HCT116 (cell line): Measurements from ENCODE around the gene ACSBG1. TPM values are rescaled to one million over a fixed set of nuclear protein-coding genes. Genes with fewer than 3 reads are reported as not detected.

Experiments
- ATAC-seq: fragments of 200-7000 bp; cut with Tn5 transposase; 2 replicates; pipeline ENCODE4 v1.9.1; 2020; ENCODE audit warnings: mild to moderate bottlenecking, moderate library complexity
- BruUV-seq: library from RNA; stranded (reverse); fragments of 400-500 nt; replicated peaks from 2 replicates; lab custom pipeline; 2021; lab: Mats Ljungman, UMichigan
- CTCF ChIA-PET: fragments of 300-600 bp; sonication (Branson Sonifier 250); formaldehyde crosslinking; loops from one replicate; lab custom pipeline; 2021; ENCODE audit warnings: antibody characterized with exemption; lab: Charles Lee
- POLR2A ChIA-PET: fragments of 300-600, 350-600 bp; sonication (Branson Sonifier 250); formaldehyde crosslinking; loops from one replicate; lab custom pipeline; 2021; ENCODE audit warnings: antibody characterized with exemption; lab: Charles Lee
- RAD21 ChIA-PET, 2 experiments: fragments of 300-600 bp; sonication (Branson Sonifier 250); formaldehyde crosslinking; loops; one replicate each; lab custom pipeline; 2023; ENCODE audit warnings: low total read pairs in 2 of 2; ENCODE audit not compliant: uncharacterized antibody in 2 of 2, unreplicated experiment in 2 of 2, low non-redundant PET in 1 of 2; lab: Charles Lee
- DNase-seq: peaks from one replicate; pipeline ENCODE4 v3.0.0-alpha.2; 2010; ENCODE audit warnings: low read depth, low spot score
- H2AFZ ChIP-seq: fragments of 200-600 bp; shearing (Covaris generic), sonication (generic); 2 replicates; pipeline ENCODE4 v1.6.1; 2017; ENCODE audit warnings: low read depth, mixed run types, mixed read lengths, antibody characterized with exemption, low read length; ENCODE audit not compliant: poor library complexity, severe bottlenecking
- H3K27ac ChIP-seq: 2 replicates; pipeline ENCODE4 v1.5.1; 2012; ENCODE audit warnings: low read depth, low read length
- H3K27me3 ChIP-seq: fragments of 200-600 bp; sonication (generic); 2 replicates; pipeline ENCODE4 v1.6.1; 2016; ENCODE audit warnings: mixed run types, low read length, mixed read lengths; ENCODE audit not compliant: insufficient read depth
- H3K36me3 ChIP-seq, 2 experiments: fragments of 200-500 bp in 1 of 2; fragments of 200-600 bp in 1 of 2; sonication (Bioruptor generic) in 1 of 2; sonication (generic) in 1 of 2; 2 replicates each; pipeline versions ENCODE4 v1.5.1 to v1.6.1; 2014 to 2016; ENCODE audit warnings: low read length in 2 of 2, inconsistent platforms in 1 of 2, mixed read lengths in 1 of 2, mixed run types in 1 of 2; ENCODE audit not compliant: insufficient read depth in 2 of 2, control insufficient read depth in 1 of 2
- H3K4me1 ChIP-seq, 2 experiments: fragments of 200-600 bp in 1 of 2; sonication (generic) in 1 of 2; 2 replicates each; pipeline versions ENCODE4 v1.5.1 to v1.6.1; 2012 to 2017; ENCODE audit warnings: low read length in 2 of 2, inconsistent platforms in 1 of 2, mild to moderate bottlenecking in 1 of 2, mixed read lengths in 1 of 2, mixed run types in 1 of 2, moderate library complexity in 1 of 2; ENCODE audit not compliant: insufficient read depth in 2 of 2, control insufficient read depth in 1 of 2
- H3K4me2 ChIP-seq: fragments of 200-600 bp; sonication (generic); 2 replicates; pipeline ENCODE4 v1.6.1; 2017; ENCODE audit warnings: mixed run types, low read length, mixed read lengths
- H3K4me3 ChIP-seq, 2 experiments: fragments of 200-600 bp in 1 of 2; sonication (generic) in 1 of 2; replicated peaks in 1 of 2; 2 replicates each; pipeline ENCODE4 v1.5.1; 2011 to 2016; ENCODE audit warnings: low read length in 2 of 2, control low read depth in 1 of 2, low read depth in 1 of 2, mild to moderate bottlenecking in 1 of 2, mixed read lengths in 1 of 2, mixed run types in 1 of 2
- H3K79me2 ChIP-seq: fragments of 200-600 bp; sonication (generic); 2 replicates; pipeline ENCODE4 v1.6.1; 2017; ENCODE audit warnings: mild to moderate bottlenecking, mixed run types, low read length, moderate library complexity, mixed read lengths; ENCODE audit not compliant: insufficient read depth
- H3K9ac ChIP-seq: fragments of 200-600 bp; sonication (generic); 2 replicates; pipeline ENCODE4 v1.6.1; 2016; ENCODE audit warnings: low read length, mixed read lengths
- H3K9me2 ChIP-seq: fragments of 200-600 bp; sonication (generic), shearing (Covaris generic); 2 replicates; pipeline ENCODE4 v1.6.1; 2017; ENCODE audit warnings: mixed run types, mild to moderate bottlenecking, moderate library complexity; ENCODE audit not compliant: insufficient read depth
- H3K9me3 ChIP-seq, 2 experiments: fragments of 200-500 bp in 1 of 2; fragments of 200-600 bp in 1 of 2; sonication (Bioruptor generic) in 1 of 2; sonication (generic) in 1 of 2; 2 replicates each; pipeline ENCODE4 v1.6.1; 2014 to 2017; ENCODE audit warnings: low read length in 2 of 2, mixed read lengths in 2 of 2, inconsistent platforms in 1 of 2, low read depth in 1 of 2, mild to moderate bottlenecking in 1 of 2, mixed run types in 1 of 2, moderate library complexity in 1 of 2; ENCODE audit not compliant: control insufficient read depth in 1 of 2, insufficient read depth in 1 of 2
- H4K20me1 ChIP-seq: fragments of 200-600 bp; sonication (generic), shearing (Covaris generic); 2 replicates; pipeline ENCODE4 v1.6.1; 2017; ENCODE audit warnings: mixed run types, mild to moderate bottlenecking, moderate library complexity; ENCODE audit not compliant: insufficient read depth
- CBX3 ChIP-seq: IDR thresholded peaks from 2 replicates; pipeline ENCODE4 v1.6.1; 2012; ENCODE audit warnings: low read depth
- CEBPB ChIP-seq: IDR thresholded peaks from 2 replicates; pipeline ENCODE4 v1.6.1; 2012; ENCODE audit warnings: low read depth
- ELF1 ChIP-seq: IDR thresholded peaks from 2 replicates; pipeline ENCODE4 v1.6.1; 2012; ENCODE audit warnings: low read depth, borderline replicate concordance
- POLR2A ChIP-seq: IDR thresholded peaks from 2 replicates; pipeline ENCODE4 v1.7.0; 2011; ENCODE audit warnings: borderline replicate concordance; ENCODE audit not compliant: insufficient read depth, insufficient read length; ENCODE audit errors: extremely low read depth
- POLR2AphosphoS5 ChIP-seq: IDR thresholded peaks from 2 replicates; pipeline ENCODE4 v1.6.1; 2011; ENCODE audit warnings: mild to moderate bottlenecking, low read depth, low read length, moderate library complexity
- RAD21 ChIP-seq: IDR thresholded peaks from 2 replicates; pipeline ENCODE4 v1.6.1; 2012; ENCODE audit warnings: low read depth, mild to moderate bottlenecking
- SP1 ChIP-seq: IDR thresholded peaks from 2 replicates; pipeline ENCODE4 v1.6.1; 2012; ENCODE audit warnings: low read depth
- TCF7L2 ChIP-seq: IDR thresholded peaks from 2 replicates; pipeline ENCODE4 v1.7.0; 2011; ENCODE audit warnings: borderline replicate concordance, inconsistent platforms; ENCODE audit not compliant: insufficient read depth, insufficient read length; ENCODE audit errors: extremely low read depth
- ZFX ChIP-seq: fragments of 450-650 bp; IDR thresholded peaks from 2 replicates; pipeline ENCODE4 v1.6.1; 2017
- intact Hi-C: fragments of 100-400 bp; cut with micrococcal nuclease; formaldehyde crosslinking; loops from 2 replicates; pipeline ENCODE4 v1.10.0; 2022
- total RNA-seq: library from RNA; stranded (reverse); gene quantifications from one replicate; pipeline ENCODE4 v1.2.1, GENCODE V29; 2021; ENCODE audit not compliant: unreplicated experiment
- TF ChIP-seq, protein P1 (sequence below): IDR thresholded peaks from 2 replicates; pipeline ENCODE4 v1.6.1; 2012; ENCODE audit warnings: low read depth
- TF ChIP-seq, protein P2 (sequence below): IDR thresholded peaks from 2 replicates; pipeline ENCODE4 v1.6.1; 2011; ENCODE audit warnings: mild to moderate bottlenecking, low read length, moderate library complexity; ENCODE audit not compliant: insufficient replicate concordance; ENCODE audit errors: extremely low read depth
- TF ChIP-seq, protein P3 (sequence below), 3 experiments: fragments of 200-600 bp in 1 of 3; sonication (generic) in 1 of 3; IDR thresholded peaks in 2 of 3; conservative IDR thresholded peaks in 1 of 3; 2 replicates each; pipeline ENCODE4 v1.5.1; 2012 to 2017; ENCODE audit warnings: low read depth in 2 of 3, low read length in 2 of 3, antibody characterized with exemption in 1 of 3, borderline replicate concordance in 1 of 3, control low read depth in 1 of 3, mild to moderate bottlenecking in 1 of 3, mixed read lengths in 1 of 3, mixed run types in 1 of 3, moderate library complexity in 1 of 3; ENCODE audit not compliant: insufficient read depth in 1 of 3

Gene ACSBG1
- total RNA-seq, 1 experiment from 2014 or later, result 0.71 TPM

DNA sequence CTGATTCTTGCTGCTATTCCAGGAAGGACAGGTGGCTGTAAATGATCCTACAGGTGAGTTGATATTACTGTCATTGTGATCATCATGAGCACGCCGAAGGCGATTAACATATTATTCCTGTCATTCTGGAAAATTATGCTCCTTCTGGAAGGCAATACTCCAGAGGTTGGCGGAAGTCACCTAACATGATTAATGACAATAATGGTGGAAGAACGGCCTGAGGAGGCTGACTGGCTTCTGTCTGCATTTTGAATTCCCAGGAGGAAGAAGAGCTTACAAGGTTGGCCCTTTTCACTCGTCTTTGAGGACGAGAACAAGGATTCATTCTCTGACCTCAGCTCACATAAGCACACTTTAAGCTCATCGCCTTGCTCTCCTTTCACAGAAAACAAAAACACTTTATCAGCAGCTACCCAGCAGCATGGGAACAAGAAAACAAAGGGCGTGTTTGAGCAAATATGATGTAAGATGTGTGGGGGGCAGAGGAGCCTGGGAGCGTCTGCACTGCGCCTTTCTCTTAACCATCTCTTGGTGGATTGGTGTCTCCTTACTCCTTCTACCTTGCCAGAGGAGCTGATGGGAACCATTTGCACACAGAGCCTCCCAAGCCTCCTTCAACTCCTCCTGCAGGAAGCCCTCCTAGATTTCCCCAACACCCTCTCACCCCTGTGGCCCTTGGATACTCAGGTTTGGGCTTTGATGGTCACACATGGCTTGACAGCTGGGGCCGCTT is 23.0 kb downstream of the ACSBG1 start:
- Histone ChIP-seq H3K9ac (no peak overlapping the region), H3K9me3 (no peaks in the 10 kb centered on the region), H3K27me3 (no peaks in the 10 kb centered on the region), H3K4me3 (no peak overlapping the region), H2AFZ (no peak overlapping the region), H3K4me1 (peaks cover 36 to 81% of the 10 kb centered on the region in 2 experiments), H3K9me2 (no peaks in the 10 kb centered on the region), H3K36me3 (no peaks in the 10 kb centered on the region), H3K79me2 (no peaks in the 10 kb centered on the region), H4K20me1 (no peaks in the 10 kb centered on the region), H3K27ac (no peak overlapping the region), H3K4me2 (0 out of 2 replicates have a peak overlapping the region, but pooled peaks have one; percentile 75)
- BruUV-seq, result no TSS peak
- no peak for DNase-seq
- ChIA-PET POLR2A (no interaction called here), RAD21 (no interaction called here), CTCF (interaction anchor here (2.6 kb wide), 1 partner anchor 16 kb away, joined by 12 read pairs; no protein-coding TSS in a partner anchor)
- intact Hi-C loops, result no loop called here
- no peak for TF ChIP-seq RAD21
- TF ChIP-seq TCF7L2, result no peak
- TF ChIP-seq POLR2AphosphoS5, result no peak
- TF ChIP-seq CEBPB, result no peak
- TF ChIP-seq ELF1, result no peak
- no peak for TF ChIP-seq CBX3
- TF ChIP-seq POLR2A, result no peak
- TF ChIP-seq ZFX, result no peak
- ATAC-seq, result no peak

DNA sequence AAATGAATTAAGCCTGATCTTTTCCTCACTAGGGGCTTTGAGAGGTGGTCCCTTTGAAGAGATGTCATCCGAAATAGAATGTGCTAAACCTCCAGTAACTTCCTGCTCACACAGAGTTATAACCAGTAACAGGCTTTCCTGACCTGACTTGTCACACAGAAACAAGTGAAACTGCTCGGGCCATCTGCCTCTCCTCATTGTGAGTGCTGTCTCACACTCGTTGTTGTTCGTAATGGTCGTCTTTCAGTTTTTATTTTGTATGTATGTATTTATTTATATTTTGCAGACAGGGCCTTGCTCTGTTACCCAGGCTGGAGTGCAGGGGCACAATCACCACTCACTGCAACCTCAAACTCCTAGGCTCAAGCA is 24.0 kb downstream of the ACSBG1 start:
- BruUV-seq, result no TSS peak
- H3K4me3 ChIP-seq, result no peak overlapping the region
- no peaks in the 10 kb centered on the region for H3K36me3 ChIP-seq
- no peaks in the 10 kb centered on the region for H3K79me2 ChIP-seq
- no peaks in the 10 kb centered on the region for H3K9me3 ChIP-seq
- intact Hi-C loops, result no loop called here
- ChIA-PET POLR2A (no interaction called here), RAD21 (no interaction called here), CTCF (interaction anchor here (2.6 kb wide), 1 partner anchor 15 kb away, joined by 12 read pairs; no protein-coding TSS in a partner anchor)
- no peak overlapping the region for H3K27ac ChIP-seq
- DNase-seq (no peak), ATAC-seq (no peak)
- H3K4me2 ChIP-seq, result peak overlapping the region; percentile 4
- peaks cover 34 to 74% of the 10 kb centered on the region in 2 experiments for H3K4me1 ChIP-seq
- H4K20me1 ChIP-seq, result no peaks in the 10 kb centered on the region
- no peak overlapping the region for H2AFZ ChIP-seq
- H3K27me3 ChIP-seq, result no peaks in the 10 kb centered on the region
- no peaks in the 10 kb centered on the region for H3K9me2 ChIP-seq
- H3K9ac ChIP-seq, result no peak overlapping the region
- TF ChIP-seq, protein P1, sequence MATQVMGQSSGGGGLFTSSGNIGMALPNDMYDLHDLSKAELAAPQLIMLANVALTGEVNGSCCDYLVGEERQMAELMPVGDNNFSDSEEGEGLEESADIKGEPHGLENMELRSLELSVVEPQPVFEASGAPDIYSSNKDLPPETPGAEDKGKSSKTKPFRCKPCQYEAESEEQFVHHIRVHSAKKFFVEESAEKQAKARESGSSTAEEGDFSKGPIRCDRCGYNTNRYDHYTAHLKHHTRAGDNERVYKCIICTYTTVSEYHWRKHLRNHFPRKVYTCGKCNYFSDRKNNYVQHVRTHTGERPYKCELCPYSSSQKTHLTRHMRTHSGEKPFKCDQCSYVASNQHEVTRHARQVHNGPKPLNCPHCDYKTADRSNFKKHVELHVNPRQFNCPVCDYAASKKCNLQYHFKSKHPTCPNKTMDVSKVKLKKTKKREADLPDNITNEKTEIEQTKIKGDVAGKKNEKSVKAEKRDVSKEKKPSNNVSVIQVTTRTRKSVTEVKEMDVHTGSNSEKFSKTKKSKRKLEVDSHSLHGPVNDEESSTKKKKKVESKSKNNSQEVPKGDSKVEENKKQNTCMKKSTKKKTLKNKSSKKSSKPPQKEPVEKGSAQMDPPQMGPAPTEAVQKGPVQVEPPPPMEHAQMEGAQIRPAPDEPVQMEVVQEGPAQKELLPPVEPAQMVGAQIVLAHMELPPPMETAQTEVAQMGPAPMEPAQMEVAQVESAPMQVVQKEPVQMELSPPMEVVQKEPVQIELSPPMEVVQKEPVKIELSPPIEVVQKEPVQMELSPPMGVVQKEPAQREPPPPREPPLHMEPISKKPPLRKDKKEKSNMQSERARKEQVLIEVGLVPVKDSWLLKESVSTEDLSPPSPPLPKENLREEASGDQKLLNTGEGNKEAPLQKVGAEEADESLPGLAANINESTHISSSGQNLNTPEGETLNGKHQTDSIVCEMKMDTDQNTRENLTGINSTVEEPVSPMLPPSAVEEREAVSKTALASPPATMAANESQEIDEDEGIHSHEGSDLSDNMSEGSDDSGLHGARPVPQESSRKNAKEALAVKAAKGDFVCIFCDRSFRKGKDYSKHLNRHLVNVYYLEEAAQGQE, result no peak
- TF ChIP-seq, protein P2, sequence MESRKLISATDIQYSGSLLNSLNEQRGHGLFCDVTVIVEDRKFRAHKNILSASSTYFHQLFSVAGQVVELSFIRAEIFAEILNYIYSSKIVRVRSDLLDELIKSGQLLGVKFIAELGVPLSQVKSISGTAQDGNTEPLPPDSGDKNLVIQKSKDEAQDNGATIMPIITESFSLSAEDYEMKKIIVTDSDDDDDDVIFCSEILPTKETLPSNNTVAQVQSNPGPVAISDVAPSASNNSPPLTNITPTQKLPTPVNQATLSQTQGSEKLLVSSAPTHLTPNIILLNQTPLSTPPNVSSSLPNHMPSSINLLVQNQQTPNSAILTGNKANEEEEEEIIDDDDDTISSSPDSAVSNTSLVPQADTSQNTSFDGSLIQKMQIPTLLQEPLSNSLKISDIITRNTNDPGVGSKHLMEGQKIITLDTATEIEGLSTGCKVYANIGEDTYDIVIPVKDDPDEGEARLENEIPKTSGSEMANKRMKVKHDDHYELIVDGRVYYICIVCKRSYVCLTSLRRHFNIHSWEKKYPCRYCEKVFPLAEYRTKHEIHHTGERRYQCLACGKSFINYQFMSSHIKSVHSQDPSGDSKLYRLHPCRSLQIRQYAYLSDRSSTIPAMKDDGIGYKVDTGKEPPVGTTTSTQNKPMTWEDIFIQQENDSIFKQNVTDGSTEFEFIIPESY, result no peak
- TF ChIP-seq ELF1 (no peak), SP1 (no peak)
- TF ChIP-seq, protein P3, sequence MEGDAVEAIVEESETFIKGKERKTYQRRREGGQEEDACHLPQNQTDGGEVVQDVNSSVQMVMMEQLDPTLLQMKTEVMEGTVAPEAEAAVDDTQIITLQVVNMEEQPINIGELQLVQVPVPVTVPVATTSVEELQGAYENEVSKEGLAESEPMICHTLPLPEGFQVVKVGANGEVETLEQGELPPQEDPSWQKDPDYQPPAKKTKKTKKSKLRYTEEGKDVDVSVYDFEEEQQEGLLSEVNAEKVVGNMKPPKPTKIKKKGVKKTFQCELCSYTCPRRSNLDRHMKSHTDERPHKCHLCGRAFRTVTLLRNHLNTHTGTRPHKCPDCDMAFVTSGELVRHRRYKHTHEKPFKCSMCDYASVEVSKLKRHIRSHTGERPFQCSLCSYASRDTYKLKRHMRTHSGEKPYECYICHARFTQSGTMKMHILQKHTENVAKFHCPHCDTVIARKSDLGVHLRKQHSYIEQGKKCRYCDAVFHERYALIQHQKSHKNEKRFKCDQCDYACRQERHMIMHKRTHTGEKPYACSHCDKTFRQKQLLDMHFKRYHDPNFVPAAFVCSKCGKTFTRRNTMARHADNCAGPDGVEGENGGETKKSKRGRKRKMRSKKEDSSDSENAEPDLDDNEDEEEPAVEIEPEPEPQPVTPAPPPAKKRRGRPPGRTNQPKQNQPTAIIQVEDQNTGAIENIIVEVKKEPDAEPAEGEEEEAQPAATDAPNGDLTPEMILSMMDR (IDR thresholded peaks at IDR 0.05 in 2 of 3, conservative IDR thresholded peaks at IDR 0.05 in 1 of 3; ENCODE audit: borderline replicate concordance in 1 of 3, insufficient read depth in 1 of 3, low read depth in 2 of 3, low read length in 2 of 3), result no peak
